GM19351 (cell line): ENCODE data around the gene AMIGO1.

Source experiments
- ATAC-seq: cut with Tn5 transposase; IDR thresholded peaks from one replicate; pipeline ENCODE4 v1.9.1; 2021; ENCODE audit warnings: mild to moderate bottlenecking, moderate library complexity; ENCODE audit not compliant: unreplicated experiment

The AMIGO1 gene

DNA sequence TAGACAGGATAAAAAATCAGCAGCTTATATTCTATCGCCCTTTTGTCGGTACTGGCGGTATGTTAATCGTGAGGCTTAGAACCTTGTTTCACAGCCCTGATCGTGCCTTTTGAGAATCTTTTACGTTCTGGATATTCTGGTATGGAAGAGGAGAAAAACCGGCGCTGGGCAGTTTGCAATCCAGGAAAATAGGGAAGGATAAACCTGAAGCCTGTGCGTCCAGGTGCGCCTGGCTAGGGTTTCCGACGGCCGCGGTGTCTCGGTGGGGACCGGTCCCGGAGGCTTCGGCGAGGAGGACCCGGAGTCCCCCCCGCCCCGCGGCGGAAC, 43.4 kb downstream of the AMIGO1 start:
- no peak for ATAC-seq

- ATAC-seq = no peak
Measured at GRCh38 chr1:109457819-109458218, 51.7 kb downstream of the AMIGO1 start.

DNA sequence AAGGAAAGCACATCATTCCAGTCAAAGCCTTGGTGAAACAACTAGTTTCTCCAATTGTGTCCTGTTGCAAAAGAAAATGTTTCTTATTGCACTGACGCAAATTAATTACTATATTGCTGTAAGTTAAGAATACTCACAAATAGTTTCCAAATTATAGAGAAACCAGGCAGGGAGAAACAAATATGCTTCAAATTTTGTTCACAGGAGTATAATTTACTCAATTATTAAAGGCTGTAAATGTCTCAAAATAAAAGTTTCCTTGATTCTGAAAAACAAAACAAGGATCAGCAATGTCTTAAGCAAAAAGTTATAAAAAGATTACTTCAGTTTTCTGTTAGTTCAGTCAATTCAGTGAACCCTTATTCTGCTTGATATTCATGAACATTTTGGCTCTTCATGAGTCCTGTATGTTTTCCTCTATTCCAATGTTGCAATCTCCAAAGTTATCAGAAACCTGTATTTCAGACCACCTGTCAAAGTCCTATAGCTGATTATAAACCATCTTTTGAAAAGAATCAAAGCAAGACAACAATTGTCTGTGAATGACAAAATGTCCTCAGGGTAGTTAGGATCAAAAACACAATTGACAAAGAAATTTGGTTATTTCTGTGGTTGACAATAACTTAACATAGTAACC, 54.9 kb downstream of the AMIGO1 start:
- no peak for ATAC-seq
